Stimulated activated CD8-positive, alpha-beta memory T cell treated with anti-CD3 and anti-CD28 coated beads, Interleukin-12 subunit alpha, Interleukin-12 subunit beta, amount 100 ng/mL, for 24 hours (primary cell): ENCODE data around the gene TSPAN11.

Experiments used
- DNase-seq: peaks from one replicate; pipeline ENCODE4 v3.0.0-alpha.2; 2020; ENCODE audit errors: extremely low read depth

TSPAN11 gene

DNA sequence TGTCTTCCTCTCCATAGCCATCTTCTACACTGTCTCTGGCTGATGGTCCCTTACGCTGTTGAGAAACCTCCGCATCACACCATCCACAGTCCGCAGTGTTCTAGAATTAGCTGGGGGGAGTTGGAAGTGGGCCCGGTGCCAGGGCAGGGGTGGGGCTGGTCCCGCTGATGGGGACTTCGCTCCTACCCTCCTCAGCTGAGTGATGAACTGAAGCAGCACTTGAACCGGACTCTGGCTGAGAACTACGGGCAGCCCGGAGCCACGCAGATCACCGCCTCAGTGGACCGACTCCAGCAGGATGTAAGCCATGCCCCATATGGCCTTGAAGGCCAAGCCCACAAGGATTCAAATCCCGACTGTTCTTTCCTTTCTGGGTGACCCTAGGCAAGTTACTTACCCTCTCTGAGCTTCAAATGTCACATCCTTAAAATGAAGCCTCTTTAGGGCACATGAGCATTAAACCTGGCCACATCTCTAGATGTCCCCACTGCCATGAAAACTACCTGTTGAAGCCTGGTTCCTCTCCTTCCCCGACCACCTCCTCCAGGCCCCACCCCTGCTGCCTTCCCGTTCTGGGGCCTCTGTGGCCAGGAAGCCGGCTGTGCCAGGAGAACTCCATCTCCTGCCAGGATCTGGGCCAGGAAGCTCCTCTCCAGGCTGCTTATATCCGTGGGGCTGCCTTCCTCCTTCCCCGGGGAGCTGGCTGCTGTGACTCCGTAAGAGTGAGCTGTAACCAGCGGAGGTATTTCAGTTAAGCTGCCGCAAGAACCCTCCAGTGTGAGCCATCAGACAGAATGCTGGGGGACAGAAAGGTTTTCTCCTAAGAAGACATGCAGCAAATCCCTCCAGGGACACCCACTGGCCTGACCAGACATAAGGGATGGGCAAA, 53.1 kb downstream of the TSPAN11 start:
- DNase-seq = no peak

DNA sequence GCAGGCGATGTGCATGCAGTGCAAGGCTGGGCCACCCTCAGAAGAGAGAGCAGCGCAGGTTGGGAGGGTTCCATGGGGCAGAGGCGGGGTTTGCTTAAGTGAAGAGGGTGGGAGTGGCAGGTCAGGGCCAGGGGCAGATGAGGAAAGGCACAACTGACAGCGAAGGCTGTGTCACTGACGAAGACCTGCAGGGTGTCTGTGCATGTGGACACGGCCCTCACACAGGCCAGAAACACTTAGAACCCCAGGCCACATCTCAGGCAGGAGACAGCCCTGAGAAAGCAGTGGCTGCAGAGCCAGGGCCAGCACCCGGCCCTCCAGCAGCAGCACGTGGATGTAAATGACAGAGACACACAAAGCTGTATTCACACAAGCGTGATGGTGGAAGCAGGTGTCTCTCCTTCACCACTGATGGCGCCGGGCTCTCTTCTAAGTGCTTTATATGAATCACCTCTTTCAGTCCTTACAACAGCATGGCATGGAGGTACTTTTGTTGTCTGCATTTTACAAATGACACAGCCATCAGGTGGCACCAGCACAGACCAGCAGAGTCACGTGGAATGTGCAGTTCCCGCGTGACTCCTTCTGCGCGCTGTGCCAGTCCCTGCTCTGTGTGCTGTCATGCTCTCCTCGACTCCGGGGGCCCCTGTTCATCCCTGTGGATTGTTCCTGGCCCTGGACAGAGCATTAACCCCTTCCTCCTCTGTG, 54.6 kb downstream of the TSPAN11 start:
- no peak for DNase-seq

DNA sequence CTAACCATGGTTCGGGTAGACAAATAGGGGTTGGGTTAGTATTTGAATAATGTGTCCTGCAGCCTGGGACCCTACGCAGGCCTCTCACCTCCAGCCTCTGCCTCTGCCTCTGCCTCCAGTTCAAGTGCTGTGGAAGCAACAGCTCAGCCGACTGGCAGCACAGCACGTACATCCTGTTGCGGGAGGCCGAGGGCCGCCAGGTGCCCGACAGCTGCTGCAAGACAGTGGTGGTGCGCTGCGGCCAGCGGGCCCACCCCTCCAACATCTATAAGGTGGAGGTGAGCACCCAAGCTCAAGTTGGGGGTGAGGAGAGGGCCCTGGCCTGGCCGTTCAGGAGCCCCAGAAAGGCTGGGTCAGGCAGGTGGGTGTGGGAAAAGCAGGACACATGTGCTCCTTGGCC, 55.9 kb downstream of the TSPAN11 start:
- no peak for DNase-seq

DNA sequence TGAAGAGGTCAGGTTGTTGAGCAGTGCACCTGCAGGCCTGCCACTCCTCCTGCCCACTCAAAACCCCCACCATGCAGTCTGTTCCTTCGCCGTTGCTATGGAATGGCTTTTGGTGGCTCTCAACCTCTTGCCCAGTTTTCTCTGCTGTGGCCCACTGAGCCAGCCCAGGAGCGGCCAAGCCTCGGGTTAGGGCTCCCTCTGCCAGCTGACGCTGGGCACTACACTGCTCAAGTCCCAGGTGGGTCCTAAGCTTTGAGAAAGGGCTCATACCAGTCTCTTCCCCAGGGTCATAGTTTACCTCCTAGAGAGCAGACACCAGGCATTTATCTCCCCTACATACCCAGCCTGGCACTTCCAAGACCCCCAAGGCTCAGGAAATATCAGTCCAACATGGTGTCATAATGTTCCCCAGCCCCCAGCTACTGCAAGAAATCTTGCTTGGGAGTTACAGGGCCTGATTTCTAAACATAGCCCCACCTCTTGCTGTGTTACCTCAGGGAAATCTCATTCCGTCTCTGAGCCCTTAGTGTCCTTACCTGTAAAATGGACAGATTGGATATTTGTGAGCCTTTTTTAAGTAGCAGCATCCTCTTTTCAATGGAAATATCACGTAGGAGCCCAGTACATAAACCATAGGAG, 59.4 kb downstream of the TSPAN11 start:
- no peak for DNase-seq

DNA sequence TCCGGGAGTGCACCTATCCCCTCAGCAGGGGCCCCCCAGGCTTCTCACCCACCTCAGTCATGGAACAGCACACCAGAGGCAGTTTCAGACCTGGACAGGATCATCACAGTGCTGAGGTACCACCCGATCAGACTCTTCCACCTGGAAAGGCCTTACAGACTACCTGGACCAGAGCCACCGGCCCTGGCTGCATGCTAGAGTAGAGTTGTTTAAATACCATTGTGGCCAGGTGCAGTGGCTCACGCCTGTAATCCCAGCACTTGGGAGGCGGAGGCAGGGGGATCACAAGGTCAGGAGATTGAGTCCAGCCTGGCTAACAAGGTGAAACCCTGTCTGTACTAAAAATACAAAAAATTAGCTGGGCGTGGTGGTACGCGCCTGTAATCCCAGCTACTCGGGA, 61.5 kb downstream of the TSPAN11 start:
- no peak for DNase-seq

DNA sequence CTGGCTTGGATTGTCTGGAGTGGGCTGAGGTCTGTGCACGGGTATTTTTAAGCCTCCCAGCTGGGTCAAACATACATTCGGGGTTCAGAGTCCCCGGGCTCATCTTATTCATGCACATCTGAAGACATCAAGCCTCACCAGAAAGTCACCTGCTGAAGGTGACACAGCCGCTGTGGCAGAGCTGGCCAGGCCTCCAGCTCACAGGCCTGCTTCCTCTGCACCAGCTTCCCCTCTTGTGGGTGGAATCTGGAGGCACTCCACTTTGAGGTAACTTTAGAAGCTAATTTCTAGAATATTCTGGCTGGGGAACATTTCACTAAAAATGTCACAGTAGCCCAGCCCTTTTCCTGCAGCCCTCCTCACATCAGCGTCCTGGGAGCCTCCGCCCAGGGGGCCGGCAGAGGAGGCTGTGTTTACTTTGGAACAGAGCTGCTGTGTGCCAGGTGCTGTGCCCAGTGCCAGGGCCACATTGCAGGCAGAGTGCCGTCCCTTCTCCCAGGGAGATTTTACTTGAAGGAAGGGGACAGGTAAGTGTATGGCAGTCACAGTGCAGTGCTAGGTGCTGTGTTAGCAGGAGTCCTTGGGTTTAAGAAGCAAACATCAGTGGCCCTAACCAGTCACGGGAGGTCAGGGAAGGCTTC, 62.2 kb downstream of the TSPAN11 start:
- no peak for DNase-seq

DNA sequence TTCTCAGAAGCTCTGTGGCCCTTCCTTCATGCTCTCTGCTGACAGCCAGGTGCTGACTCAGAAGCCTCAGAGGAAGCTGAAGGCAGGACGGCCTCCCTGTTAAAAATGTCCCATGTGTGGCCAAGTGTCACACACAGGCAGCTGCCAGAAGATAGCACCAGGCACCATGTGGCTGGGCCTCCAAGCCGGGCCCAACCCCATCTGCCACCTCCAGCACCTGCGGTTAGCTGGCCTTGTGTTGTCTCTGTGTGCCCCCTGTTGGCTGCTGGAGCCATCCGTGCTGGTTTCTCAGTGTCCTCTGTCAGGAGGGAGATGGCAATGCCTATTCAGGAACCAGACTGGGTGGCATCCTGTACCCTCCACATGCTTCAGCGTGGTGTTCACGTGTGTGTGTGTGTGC, 63.2 kb downstream of the TSPAN11 start:
- DNase-seq = no peak

DNA sequence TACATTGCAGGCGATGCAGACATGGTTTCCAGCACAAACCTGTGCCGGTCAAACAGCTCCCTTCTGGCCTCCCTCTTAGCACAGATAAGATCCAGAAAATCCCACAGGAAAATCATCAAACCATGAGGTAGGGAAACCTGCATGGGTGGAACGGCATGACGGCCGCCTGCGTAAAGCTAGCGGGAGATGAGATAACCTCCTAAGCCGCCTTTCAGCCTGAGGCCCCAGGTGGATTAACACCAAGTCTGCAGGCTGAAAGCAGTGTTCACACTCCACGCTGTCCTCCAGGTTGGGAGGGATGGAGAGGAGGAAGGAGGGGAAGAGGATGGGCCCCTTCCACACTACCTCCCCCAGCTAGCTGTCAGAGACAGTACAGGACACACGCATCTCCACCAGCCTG, 63.8 kb downstream of the TSPAN11 start:
- DNase-seq = no peak

DNA sequence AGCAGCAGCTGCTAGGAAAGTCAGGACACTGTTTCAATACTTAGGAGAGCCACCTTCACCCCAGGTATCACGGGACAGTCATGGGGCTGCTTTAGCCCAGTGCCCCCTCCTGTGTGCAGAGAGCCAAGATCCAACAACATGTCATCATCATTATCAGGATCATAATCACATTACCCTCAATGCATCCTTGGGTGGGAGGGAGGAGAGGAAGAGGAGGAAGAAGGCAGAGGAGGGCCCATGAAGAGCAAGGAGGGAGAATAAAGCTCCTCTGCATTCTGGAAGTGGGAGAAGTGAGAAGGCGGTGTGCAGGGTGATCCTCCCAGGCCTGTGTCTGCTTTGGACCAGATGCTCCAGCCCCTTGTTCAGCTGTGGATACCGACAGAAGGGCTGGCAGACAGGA, 64.2 kb downstream of the TSPAN11 start:
- no peak for DNase-seq

DNA sequence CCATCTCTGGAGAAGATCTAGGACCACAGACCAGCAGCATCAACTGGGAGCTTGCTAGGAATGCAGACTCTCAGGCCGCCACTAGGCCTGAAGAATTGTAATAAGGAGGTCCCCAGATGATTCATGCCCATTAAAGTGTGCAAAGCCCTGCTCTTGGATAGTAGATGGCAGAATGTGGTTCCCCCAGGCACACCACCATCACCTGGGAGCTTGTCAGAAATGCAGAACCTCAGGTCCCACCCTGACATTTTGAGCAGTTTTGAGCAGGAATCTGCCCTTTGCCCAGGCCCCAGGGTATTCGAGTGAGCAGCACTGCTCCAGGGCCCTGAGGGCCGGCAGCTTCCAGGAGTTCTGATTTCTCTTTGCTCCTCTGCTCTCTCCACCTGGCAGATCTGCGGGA, 64.9 kb downstream of the TSPAN11 start:
- no peak for DNase-seq

DNA sequence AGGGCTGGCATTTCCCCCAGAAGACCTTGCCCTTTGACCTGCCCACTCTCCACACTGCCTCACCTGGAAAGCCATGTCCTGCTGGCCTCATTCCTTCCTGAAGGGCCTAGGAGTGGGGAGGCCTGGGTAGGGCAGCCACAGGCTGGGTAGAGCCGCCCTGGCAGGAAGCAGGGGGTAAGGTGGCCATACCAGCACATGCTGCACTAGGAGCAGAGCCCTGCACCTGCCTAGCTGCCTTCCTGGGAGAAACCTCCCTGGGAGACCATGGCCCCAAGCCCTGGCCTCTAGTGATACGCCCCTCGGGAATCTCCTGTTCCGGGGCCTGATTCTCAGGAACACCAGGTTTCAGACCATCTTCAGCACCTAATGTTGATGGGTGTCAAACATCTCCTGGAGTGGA, 65.8 kb downstream of the TSPAN11 start:
- no peak for DNase-seq

DNA sequence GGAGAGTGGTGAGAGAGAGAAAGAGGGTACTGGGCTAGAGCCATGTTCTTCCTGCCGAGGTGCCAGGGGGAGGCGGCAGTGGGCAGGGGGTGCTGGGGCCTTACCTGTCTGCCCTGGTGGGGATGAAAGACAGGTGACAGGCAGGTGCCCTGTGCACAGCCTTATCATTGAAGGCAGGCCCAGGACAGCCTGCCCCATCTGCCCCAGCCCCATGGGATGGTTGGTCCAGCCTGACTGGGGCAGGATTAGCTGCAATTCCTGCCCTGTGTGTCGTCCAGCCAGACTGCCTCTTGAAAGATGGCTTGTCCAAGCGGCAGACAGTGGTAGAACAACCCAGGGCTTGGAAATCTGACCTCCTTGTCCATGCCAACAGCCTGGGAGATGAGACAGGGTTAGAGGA, 67.2 kb downstream of the TSPAN11 start:
- no peak for DNase-seq

DNA sequence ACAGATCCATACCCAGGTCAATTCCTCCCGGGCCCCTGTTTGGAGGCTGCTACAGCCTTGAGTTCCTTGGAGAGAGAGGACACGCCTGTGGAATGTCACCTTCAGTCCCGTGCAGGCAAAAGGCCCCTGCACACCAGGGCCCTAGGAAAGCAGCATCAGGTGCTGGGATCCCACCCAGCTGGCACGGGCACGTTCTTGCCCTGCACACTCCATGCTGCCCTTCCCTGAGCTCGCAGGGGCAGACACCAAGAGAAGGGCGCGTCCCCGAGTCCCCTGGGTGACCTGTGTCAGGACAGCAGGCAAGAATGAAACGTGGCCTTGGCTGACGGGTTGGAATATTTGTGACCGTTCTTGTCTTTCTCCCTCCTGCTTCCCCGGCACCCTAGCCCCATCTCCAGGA, 67.7 kb downstream of the TSPAN11 start:
- DNase-seq = no peak

DNA sequence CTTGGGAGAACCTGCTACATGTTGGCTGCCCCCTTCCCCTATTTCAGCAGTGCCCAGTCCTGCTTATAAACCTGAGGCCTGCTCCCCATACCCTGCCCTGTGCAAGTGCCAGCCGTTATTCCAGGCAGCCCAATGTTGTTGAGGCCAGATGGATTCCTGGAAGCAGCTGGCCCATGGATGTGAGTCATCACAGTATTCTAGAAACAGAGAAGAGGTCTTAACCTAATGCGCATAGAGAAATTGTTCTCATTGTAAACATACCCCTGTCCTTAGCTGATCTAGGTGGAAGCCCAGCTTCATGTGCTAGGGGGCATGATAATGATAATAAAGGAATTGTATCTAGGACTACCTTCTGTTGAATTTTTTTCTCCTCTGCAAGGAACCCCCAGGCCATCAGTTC, 69.7 kb downstream of the TSPAN11 start:
- no peak for DNase-seq

DNA sequence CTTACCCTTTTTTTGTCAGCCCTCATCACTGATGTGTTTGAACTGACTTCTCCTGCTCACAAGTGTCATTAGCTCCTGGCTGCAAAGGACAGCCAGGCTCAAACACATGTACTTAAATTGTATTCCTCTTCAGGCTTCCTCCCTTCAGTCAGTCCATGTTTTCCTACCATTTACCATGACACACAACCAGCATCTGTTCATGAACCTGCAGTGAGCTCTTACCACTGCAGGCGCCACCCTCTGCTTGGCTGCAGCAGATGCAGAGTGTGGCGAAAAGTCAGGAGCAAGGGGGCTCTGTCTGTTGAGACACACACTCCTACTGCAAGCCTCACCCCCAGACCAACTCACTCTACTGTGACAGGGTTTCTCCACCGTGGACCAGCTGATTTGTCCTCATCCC, 70.2 kb downstream of the TSPAN11 start:
- no peak for DNase-seq

DNA sequence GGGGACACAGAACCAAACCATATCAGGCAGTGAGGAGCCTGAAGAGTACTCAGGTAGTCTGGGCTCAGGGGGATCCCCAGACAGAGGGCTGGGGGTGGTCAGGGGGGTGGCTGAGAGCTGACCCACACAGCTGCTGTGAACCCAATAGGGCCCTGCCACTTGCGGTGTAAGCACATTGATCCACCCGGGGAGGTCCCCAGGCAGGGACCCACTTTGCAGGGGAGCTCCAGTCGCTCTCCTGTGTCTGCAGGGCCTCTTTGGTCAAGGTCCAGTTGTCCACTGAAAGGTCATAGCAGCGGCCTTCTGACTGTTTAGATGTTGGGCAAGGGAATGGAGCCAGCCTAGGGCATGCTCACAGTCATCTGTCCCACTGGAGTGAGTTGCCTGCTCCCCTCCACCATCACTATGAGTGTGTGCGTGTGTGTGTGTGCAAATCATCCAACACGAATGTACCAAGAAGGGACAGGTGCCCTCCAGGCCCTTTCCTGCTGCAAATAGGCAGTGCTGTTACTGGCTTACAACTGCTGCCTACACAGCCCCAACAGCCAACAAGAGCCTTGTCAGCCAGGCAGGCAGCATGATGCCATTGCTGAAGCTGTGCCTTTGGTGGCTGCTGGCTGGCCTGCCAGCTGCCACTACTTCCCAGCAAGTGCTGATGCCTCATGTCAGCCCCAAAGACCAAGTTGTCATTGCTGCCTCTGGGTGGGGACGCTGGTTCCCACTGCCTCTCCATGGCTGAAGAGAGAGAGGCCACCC, 71.3 kb downstream of the TSPAN11 start:
- no peak for DNase-seq

DNA sequence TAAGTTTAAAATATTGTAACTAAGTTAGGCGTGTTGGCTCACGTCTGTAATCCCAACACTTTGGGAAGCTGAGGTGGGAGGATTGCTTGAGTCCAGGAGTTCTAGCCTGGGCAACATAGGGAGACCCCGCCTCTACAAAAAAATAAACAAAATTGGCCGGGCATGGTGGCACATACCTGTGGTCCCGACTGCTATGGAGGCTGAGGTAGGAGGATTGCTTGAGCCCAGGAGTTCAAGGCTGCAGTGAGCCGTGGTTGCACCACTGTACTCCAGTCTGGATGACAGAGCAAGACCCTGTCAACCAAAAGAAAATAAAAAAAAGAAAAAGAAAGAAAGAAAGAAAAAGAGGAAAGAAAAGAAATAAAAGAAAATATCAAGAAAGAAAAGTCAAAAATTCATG, 72.5 kb downstream of the TSPAN11 start:
- no peak for DNase-seq

DNA sequence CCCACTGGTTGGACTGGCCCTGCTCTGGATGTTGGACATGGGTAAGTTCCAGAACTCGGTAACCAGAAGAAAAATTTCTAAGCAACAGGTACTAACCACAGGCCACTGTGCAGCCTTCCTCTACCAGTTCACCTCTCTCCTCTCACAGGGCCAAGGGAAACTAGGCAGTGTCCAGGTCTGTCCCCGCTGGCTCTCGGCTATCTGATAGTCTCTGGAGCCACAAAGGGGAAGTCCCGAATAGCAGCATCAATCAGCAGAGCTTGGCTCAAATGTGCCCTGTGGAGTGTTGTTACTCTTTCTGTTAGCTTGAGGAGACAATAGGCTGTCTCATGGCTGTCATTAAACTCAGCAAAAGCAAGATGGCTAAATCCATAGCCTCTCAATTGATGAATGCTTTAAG, 73.2 kb downstream of the TSPAN11 start:
- DNase-seq = no peak

DNA sequence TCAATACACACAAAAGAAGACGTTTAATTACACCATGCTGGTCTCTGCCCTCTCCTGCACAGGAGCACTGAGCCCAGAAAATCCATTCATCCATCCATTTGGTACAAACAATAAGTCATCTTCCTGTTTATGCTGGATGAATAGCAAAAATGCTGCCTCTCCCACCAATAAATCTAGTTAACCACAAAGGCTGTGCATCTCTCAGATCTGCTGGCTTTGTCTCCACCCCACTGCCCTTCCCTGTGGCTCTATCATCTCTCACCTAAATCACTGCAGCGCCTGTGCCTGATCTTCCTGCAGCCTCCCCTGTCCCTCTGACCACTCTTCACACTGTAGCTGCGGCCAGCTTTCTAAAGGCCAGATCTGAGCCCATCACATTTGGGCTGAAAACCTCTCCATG, 74.2 kb downstream of the TSPAN11 start:
- DNase-seq = no peak

DNA sequence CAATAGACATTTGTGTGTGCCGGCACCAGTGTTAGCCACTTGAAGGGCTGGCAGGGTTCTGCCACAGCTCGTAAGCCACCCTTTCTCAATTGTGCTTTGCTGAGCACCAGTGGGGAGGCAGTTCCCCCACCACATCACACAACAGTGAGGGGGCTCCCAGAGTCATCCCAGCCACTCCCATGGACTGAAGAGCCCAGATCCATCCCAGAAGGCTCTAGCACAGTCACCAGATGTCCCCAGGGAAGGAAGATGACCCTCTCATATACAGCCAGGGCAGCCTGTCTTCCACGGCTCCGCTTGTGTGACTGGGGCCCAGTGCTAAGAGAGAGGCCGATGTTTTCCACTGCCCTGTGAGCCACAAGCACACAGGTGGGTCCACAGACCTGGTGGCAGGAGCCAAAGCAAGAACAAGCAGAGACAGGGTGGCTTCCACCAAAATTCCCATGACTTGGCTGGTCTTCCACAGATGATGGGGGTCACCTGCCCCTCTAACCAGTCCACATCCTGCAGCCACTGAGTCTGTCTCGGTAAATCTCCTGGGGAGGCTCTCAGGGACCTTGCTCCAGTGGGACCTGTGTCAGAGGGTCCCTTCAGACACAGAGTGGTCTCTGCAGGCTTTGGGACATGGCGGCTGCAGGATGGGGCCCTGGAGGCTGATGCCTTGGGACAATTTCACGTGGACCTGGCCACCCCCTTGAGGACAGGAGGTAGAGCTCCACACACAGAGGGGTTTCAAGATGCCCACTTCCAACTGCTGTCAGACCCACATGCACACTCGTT, 75.2 kb downstream of the TSPAN11 start:
- no peak for DNase-seq

DNA sequence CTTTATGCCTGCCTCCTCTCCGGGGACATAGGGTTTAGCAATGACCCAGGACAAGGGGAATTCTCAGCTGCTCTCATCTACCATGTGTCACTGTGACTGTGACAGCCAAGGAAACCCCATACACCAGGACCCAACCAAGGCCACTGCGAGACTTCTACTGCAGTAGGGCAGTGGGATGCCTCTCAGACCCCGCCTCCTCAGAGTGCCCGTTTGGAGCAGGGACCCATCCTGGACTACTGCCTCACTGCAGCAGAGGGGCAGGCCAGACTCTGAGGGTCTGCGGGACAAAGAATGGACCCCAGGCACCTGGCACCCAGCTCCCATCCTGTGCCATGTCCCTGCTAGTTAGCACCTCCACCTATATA, 75.8 kb downstream of the TSPAN11 start:
- DNase-seq = no peak
